ENCODE results near the gene SSB.
"Not testable (repeated sequence)": the region's sequence is repeated elsewhere in the genome, so short reads cannot be mapped to it uniquely, and the experiment has no call there.

SSB gene

GRCh38 chr2:169838743-169839489 lies 40.2 kb downstream of the SSB start:
- no peak for DNase-seq

GRCh38 chr2:169839954-169840746 lies 41.5 kb downstream of the SSB start:
- DNase-seq = no peak

- DNase-seq = no peak
These were observed 42.1 kb downstream of the SSB start for GRCh38 chr2:169840747-169841142.

GRCh38 chr2:169841625-169842024 lies 43.0 kb downstream of the SSB start:
- not testable (repeated sequence) for DNase-seq

GRCh38 chr2:169845016-169845415 lies 46.3 kb downstream of the SSB start:
- no peak for DNase-seq

- DNase-seq = peak; percentile 10
These were observed 50.5 kb downstream of the SSB start for GRCh38 chr2:169848959-169849693.

GRCh38 chr2:169849710-169850109 lies 51.0 kb downstream of the SSB start:
- no peak for DNase-seq

- DNase-seq = no peak
These were observed 54.5 kb downstream of the SSB start for GRCh38 chr2:169853041-169853668.

GRCh38 chr2:169855281-169856258 lies 56.9 kb downstream of the SSB start:
- not testable (repeated sequence) for DNase-seq

- DNase-seq = no peak
These were observed 60.8 kb downstream of the SSB start for GRCh38 chr2:169859423-169859822.

GRCh38 chr2:169860149-169860548 lies 61.5 kb downstream of the SSB start:
- DNase-seq = no peak

Measured in NCI-H1092 treated with DMSO at 0.1 percent for 48 hours (cell line).